ENCODE measurements around the gene PGS1.

PGS1 gene

DNA sequence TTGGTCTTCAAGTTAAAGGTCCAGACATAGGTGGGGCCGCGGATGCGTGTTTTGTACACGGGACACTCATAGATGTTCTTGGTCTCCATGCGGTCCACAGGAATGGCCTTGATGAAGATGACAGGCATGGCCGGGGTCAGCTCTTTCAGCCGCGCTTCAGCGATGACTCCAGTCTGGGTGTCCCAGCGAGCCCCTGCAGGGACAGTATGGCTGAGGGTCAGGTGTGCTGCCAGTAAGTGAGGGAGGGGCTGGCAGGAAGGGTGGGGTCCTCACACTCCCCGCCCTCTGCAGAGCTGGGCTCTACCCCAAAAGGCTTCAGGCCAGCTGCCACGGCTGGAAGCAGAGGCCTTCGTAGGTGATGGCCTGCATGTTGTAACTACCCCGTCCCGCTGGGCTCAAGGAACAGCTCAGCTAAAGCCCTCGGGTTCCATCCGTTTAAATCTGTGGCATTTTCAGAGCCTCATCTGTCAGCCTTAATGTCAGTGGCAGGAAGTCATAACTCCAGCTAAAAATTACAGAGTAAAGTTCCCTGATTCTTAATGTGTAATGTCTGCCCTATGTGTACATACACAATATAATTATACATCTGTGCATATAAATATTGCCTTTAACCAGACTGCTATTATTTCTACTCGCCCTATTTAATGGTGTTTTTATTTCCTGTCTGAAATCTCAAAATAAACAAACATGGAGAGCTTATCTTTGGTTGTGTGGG is 45.7 kb downstream of the PGS1 start:
- no peak for DNase-seq (ENCODE audit: low read depth in 1 of 2, low spot score in 1 of 2)

DNA sequence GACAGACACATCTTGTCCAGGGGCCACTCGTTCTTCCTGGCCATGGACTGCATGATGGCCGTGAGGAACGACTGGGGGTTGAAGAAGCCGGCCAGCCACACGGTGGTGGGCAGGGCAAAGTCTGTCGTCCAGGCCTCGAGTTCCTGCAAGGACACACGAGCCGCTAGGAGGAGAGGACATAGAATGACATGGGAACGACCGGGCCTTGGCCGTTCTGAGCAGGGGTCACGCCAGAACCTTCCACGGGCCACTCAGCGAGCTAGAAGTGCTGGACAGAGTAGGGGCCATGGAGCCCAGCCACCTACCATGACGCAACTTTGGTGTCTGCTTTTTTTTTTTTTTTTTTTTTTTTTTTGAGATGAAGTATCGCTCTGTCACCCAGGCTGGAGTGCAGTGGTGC is 47.0 kb downstream of the PGS1 start:
- no peak for DNase-seq (ENCODE audit: low read depth in 1 of 2, low spot score in 1 of 2)

GRCh38 chr17:78426293-78426879 is 47.9 kb downstream of the PGS1 start:
- no peak for DNase-seq (ENCODE audit: low read depth in 1 of 2, low spot score in 1 of 2)

DNA sequence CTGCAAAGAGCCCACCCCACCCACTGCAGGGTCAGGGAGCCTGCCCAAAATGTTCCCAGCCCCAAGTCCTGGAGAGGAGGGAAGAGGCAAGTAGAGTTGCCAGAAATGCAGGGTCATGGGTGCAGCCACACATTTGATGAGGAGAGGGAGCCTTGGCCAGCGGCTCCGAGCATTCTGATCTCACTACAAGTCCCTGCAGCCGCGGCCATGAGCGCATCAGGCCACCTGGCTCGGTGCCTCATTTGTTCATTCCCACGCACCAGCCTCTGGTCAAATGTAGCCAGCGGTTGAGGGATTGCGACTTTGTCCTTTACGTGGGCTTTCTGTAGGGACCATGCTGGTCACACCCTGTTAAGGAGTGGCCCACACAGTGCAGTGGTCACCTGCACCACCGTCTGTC is 48.7 kb downstream of the PGS1 start:
- DNase-seq (ENCODE audit: low read depth in 1 of 2, low spot score in 1 of 2), result no peak

DNA sequence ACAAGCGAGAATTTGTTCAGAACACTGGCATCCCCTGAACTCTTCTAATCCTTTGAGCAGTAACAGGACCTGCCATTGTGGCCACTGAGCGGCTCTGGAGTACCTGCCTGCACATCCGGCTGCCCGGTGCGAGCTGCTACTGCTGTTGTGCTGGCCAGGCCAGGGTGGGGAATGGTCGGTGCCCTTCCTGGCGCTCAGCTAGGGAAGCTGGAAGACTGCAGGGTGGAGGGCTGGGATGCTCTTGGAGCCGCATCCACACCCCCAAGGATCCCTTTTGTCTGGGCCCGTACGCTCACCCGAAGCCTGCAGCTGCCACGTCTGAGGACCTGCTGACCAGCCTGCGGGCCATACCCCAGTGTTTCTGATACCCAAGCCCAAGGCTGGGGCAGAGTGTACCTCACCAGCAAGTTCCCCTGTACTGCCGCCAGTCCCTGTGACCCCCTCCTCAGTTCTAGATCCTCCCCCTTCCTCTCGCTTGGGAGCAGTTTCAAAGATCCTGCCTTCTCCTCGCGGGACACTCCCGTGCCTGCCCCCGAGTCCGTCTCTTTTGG is 49.7 kb downstream of the PGS1 start:
- no peak for DNase-seq (ENCODE audit: low read depth in 1 of 2, low spot score in 1 of 2)

GRCh38 chr17:78428836-78429617 is 50.6 kb downstream of the PGS1 start:
- DNase-seq (ENCODE audit: low read depth in 1 of 2, low spot score in 1 of 2), result no peak

GRCh38 chr17:78429618-78429995 is 51.2 kb downstream of the PGS1 start:
- DNase-seq (ENCODE audit: low read depth in 1 of 2, low spot score in 1 of 2), result no peak

- no peak for DNase-seq (ENCODE audit: low read depth in 1 of 2, low spot score in 1 of 2)
Observed at GRCh38 chr17:78430892-78431691, 52.6 kb downstream of the PGS1 start.

GRCh38 chr17:78431692-78431958 is 53.2 kb downstream of the PGS1 start:
- no peak for DNase-seq (ENCODE audit: low read depth in 1 of 2, low spot score in 1 of 2)

DNA sequence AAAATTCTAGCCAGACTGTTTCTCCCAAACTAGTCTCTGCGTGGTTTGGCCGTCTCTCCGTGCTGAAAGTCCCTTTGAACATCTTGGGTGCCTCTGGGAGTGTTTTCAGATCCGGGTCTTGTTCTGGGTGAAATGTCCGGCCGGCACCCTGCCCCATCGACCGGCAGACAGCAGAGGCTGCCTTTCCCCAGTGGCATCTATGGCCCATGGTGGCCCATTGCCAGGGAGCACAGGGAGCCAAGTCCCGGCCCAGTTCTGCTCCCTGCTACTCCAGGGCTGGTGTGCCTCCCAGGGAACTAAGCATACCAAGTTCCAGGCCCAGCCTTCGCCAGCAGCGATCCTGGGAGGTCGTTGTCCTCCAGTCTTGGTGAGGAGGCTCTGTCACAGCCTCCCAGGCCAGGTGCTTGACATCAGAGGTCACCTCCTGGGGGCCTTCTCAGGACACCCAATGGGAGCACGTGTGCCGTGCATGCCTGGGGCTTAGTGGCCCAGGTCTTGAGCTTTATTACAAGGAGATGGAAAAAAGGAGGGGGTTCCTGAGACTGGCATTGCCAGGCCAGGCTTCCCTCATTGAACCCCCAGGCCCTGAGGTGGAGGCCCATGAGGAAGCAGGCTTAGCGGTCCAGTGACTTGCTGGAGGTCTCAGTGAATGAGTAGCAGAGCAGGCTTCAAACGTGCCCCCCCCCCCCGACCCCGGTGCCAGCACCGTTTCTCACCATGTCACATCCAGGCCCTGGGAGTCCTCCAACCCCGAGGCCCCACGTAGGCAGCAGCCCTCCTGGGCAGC is 54.0 kb downstream of the PGS1 start:
- DNase-seq (ENCODE audit: low read depth in 1 of 2, low spot score in 1 of 2), result no peak

DNA sequence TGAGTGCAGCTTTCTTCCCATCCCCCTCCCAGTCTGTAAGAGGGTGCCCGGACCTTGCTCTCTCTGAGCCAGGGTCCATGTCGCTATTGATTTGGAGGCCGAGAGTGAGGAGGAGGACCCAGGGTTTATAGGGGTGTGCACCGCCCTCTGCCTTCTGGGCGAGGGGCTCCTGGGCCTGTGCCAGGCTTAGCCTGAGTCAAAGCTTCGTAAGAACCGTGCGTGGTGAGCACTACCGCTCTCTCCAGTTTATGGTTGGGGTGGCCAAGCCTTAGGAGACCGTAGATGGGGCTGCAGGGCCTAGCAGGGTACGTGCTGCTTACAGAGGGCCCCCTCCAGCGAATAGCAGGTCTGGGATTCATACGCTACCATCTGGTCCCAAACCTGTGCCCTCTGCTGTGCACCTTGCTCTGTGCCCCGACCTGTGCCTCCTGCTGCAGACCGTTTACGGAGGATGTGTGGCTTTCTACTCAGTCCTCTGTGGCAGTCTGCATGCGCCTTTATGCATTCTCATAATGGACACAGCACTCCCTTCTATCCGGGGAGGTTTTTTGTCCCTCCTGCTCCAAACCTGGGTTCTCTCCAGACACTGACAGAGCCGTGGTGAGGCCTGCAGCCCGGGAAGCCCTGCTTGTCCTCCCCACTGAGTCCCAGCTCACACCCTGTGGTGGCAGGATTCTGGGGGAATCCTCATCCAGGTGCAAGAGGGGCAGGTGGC is 54.7 kb downstream of the PGS1 start:
- DNase-seq (ENCODE audit: low read depth in 1 of 2, low spot score in 1 of 2), result no peak

DNA sequence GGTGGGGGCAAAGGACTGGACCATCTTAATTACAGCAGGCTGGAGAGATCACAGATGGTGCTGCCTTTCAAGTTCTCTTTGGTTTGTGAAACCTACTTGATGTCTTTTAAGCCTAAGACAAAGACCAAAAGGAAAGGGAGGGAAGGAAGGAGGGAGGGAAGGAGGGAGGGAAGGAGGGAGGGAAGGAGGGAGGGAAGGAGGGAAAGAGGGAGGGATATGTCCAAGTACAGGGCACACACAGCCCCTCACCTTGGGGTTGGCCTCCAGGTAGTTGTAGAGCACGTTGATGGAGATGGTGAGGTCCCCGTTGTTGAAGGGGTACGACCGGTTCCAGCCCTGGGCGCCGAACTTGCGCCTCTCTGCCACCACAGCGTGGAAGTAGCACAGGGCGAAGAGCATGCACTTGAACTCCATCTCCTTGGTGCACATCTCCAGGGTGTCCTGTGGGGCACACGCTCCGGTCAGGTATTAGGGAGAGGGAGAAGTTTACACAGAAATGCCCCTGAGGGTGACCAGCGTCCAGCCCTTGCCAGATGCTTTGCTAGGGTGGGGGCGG is 55.4 kb downstream of the PGS1 start:
- no peak for DNase-seq (ENCODE audit: low read depth in 1 of 2, low spot score in 1 of 2)

DNA sequence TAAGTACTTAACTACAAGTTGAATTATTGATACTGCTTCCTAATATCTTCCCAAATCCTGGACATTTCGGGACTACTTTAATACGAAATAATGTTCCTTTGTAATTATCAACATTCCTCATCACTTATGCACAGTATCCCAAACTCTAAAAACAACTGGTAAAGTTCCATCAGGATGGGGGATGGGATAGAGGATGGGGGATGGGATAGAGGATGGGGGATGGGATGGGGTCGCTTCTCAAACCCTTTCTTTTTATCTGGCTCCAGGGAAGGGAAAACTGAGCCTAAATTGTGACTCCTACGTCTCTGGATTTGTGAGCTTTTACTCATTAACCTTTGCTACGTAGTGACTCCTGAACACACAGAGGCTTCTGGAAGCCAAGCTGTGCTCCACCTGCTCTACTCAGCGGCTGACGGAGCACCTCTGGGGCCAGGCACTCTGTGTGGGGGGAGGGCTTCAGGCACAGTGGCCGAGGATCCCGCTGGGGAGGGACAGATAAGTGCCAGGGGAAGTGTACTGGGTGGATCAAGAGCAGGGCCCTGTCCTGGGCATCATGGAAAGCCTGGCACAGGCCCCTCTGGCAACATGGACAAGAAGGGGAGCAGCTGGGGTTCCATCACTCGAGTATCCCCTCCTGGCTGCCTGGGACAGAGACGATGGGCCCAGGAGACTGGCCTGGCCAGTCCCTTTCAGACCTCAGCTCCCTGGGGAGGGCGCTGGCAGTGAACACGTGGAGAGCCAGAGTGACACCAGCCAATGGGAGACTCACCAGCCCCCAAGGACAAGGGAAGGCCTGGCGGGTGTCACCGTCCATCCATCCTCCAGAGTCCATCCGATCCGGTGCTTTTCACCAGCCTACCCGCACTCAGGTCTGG is 56.2 kb downstream of the PGS1 start:
- no peak for DNase-seq (ENCODE audit: low read depth in 1 of 2, low spot score in 1 of 2)

GRCh38 chr17:78435330-78436005 is 57.0 kb downstream of the PGS1 start:
- no peak for DNase-seq (ENCODE audit: low read depth in 1 of 2, low spot score in 1 of 2)

- DNase-seq (ENCODE audit: low read depth in 1 of 2, low spot score in 1 of 2), result no peak
Observed at GRCh38 chr17:78437508-78438169, 59.2 kb downstream of the PGS1 start.

- no peak for DNase-seq (ENCODE audit: low read depth in 1 of 2, low spot score in 1 of 2)
Observed at GRCh38 chr17:78438271-78438691, 59.8 kb downstream of the PGS1 start.

- no peak for DNase-seq (ENCODE audit: low read depth in 1 of 2, low spot score in 1 of 2)
Observed at GRCh38 chr17:78438694-78439325, 60.4 kb downstream of the PGS1 start.

All from stimulated activated CD4-positive, alpha-beta T cell treated with anti-CD3 and anti-CD28 coated beads, Interleukin-15, amount 100 ng/mL, for 1 hour (primary cell).